Measurements from ENCODE around the gene CSNK2A1.
"Not testable (repeated sequence)": the region's sequence is repeated elsewhere in the genome, so short reads cannot be mapped to it uniquely, and the experiment has no call there.

The CSNK2A1 gene

GRCh38 chr20:508364-508787 lies 35.2 kb downstream of the CSNK2A1 start:
- DNase-seq; in situ Hi-C loops (cut with HindIII; ENCODE audit: low pct_ligation_motif_present, low pct_unique_long_range_greater_than_20kb, low sequenced_read_pairs): not testable (repeated sequence)

- in situ Hi-C loops (cut with HindIII; ENCODE audit: low pct_ligation_motif_present, low pct_unique_long_range_greater_than_20kb, low sequenced_read_pairs), result no loop called here
- no peak for DNase-seq
Measured at GRCh38 chr20:507761-508332, 35.7 kb downstream of the CSNK2A1 start.

- no peak for DNase-seq
- in situ Hi-C loops (cut with HindIII; ENCODE audit: low pct_ligation_motif_present, low pct_unique_long_range_greater_than_20kb, low sequenced_read_pairs), result no loop called here
Measured at GRCh38 chr20:507006-507758, 36.4 kb downstream of the CSNK2A1 start.

- no peak for DNase-seq
- in situ Hi-C loops (cut with HindIII; ENCODE audit: low pct_ligation_motif_present, low pct_unique_long_range_greater_than_20kb, low sequenced_read_pairs), result no loop called here
Measured at GRCh38 chr20:504632-505075, 38.9 kb downstream of the CSNK2A1 start.

GRCh38 chr20:503048-503737 lies 40.4 kb downstream of the CSNK2A1 start:
- no peak for DNase-seq
- in situ Hi-C loops (cut with HindIII; ENCODE audit: low pct_ligation_motif_present, low pct_unique_long_range_greater_than_20kb, low sequenced_read_pairs), result no loop called here

GRCh38 chr20:497979-498378 lies 45.6 kb downstream of the CSNK2A1 start:
- in situ Hi-C loops (cut with HindIII; ENCODE audit: low pct_ligation_motif_present, low pct_unique_long_range_greater_than_20kb, low sequenced_read_pairs), result no loop called here
- no peak for DNase-seq

GRCh38 chr20:496126-496696 lies 47.4 kb downstream of the CSNK2A1 start:
- in situ Hi-C loops (cut with HindIII; ENCODE audit: low pct_ligation_motif_present, low pct_unique_long_range_greater_than_20kb, low sequenced_read_pairs), result no loop called here
- no peak for DNase-seq

- in situ Hi-C loops (cut with HindIII; ENCODE audit: low pct_ligation_motif_present, low pct_unique_long_range_greater_than_20kb, low sequenced_read_pairs), result no loop called here
- no peak for DNase-seq
Measured at GRCh38 chr20:492159-492558, 51.4 kb downstream of the CSNK2A1 start.

GRCh38 chr20:487655-488054 lies 55.9 kb downstream of the CSNK2A1 start:
- DNase-seq, result no peak
- in situ Hi-C loops (cut with HindIII; ENCODE audit: low pct_ligation_motif_present, low pct_unique_long_range_greater_than_20kb, low sequenced_read_pairs), result no loop called here

- no peak for DNase-seq
- in situ Hi-C loops (cut with HindIII; ENCODE audit: low pct_ligation_motif_present, low pct_unique_long_range_greater_than_20kb, low sequenced_read_pairs), result no loop called here
Measured at GRCh38 chr20:483815-484644, 59.6 kb downstream of the CSNK2A1 start.

- in situ Hi-C loops (cut with HindIII; ENCODE audit: low pct_ligation_motif_present, low pct_unique_long_range_greater_than_20kb, low sequenced_read_pairs), result no loop called here
Measured at GRCh38 chr20:481167-481566, 62.4 kb downstream of the CSNK2A1 start.

GRCh38 chr20:480044-480443 lies 63.5 kb downstream of the CSNK2A1 start:
- in situ Hi-C loops (cut with HindIII; ENCODE audit: low pct_ligation_motif_present, low pct_unique_long_range_greater_than_20kb, low sequenced_read_pairs), result no loop called here
- DNase-seq, result no peak

More at GRCh38 chr20:481167-481566, 62.4 kb downstream of the CSNK2A1 start:
- no peak for DNase-seq

GRCh38 chr20:479487-479886 lies 64.1 kb downstream of the CSNK2A1 start:
- DNase-seq, result no peak
- in situ Hi-C loops (cut with HindIII; ENCODE audit: low pct_ligation_motif_present, low pct_unique_long_range_greater_than_20kb, low sequenced_read_pairs), result no loop called here

- DNase-seq, result peak; percentile 67
- in situ Hi-C loops (cut with HindIII; ENCODE audit: low pct_ligation_motif_present, low pct_unique_long_range_greater_than_20kb, low sequenced_read_pairs), result no loop called here
Measured at GRCh38 chr20:478949-479429, 64.6 kb downstream of the CSNK2A1 start.

GRCh38 chr20:478010-478948 lies 65.3 kb downstream of the CSNK2A1 start:
- in situ Hi-C loops (cut with HindIII; ENCODE audit: low pct_ligation_motif_present, low pct_unique_long_range_greater_than_20kb, low sequenced_read_pairs), result no loop called here
- DNase-seq, result no peak

GRCh38 chr20:476561-477249 lies 66.9 kb downstream of the CSNK2A1 start:
- in situ Hi-C loops (cut with HindIII; ENCODE audit: low pct_ligation_motif_present, low pct_unique_long_range_greater_than_20kb, low sequenced_read_pairs); DNase-seq: not testable (repeated sequence)
